ENCODE results near the gene ZNF219. TPM values are rescaled to one million over a fixed set of nuclear protein-coding genes. Genes with fewer than 3 reads are reported as not detected.

Gene ZNF219
- total RNA-seq, 1 donor from 2014 or later: 103 TPM

DNA sequence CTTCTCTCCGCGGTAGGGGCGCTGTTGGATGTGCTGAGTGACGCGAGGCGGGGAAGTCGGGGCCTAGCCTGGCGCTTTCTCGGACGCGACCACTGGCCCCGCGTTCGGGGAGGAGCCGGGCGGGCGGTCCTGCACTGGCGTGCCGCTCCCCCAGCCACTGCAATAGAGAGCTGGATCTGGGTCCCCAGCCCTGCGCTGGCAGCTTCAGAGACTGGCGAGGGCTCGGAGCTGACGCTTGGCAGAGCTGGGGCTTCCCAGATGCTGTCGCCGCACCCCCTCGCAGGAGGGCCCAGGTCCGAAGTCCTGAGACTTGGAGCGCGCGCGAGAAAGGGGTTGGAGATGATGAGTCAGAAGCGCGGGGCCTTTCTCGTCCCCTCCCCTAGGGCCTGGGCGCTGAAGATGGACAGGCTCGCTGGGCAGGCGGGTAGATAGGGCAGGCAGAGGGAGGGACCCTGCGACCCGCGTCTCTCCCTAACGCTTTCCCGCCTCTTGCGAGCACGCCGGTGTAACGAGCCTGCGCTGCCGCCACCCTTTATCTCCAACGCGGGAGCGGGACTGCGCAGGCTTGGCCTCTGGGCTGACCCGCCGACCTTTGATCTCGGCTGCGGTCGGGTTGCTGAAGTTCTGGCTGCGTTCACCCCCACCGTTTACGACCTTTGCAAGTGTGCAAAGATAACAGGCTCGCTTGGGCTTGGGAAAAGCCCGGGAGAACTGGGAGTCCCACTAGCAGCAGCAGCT is 5.4 kb upstream of the ZNF219 start:
- H3K27ac Mint-ChIP-seq (ENCODE audit: unreplicated experiment): peak overlapping the region; percentile 89
- H3K27me3 Mint-ChIP-seq (ENCODE audit: unreplicated experiment): peaks cover 8% of the 10 kb centered on the region
- H3K4me1 Mint-ChIP-seq (ENCODE audit: low read depth, unreplicated experiment): peaks cover 42% of the 10 kb centered on the region
- peak; percentile 64 for TF ChIP-seq CTCF (IDR thresholded peaks at IDR 0.05; ENCODE audit: partially characterized antibody, unreplicated experiment)
- peak; percentile 95 for DNase-seq
- peaks cover 2% of the 10 kb centered on the region for H3K36me3 Mint-ChIP-seq (ENCODE audit: unreplicated experiment)
- H3K4me3 Mint-ChIP-seq (ENCODE audit: unreplicated experiment): peak overlapping the region; percentile 98
- peaks cover 10% of the 10 kb centered on the region for H3K9me3 Mint-ChIP-seq (ENCODE audit: unreplicated experiment)

- Mint-ChIP-seq H3K27ac (ENCODE audit: unreplicated experiment) (peak overlapping the region; percentile 89), H3K4me1 (ENCODE audit: low read depth, unreplicated experiment) (peaks cover 43% of the 10 kb centered on the region), H3K27me3 (ENCODE audit: unreplicated experiment) (peaks cover 13% of the 10 kb centered on the region), H3K4me3 (ENCODE audit: unreplicated experiment) (peak overlapping the region; percentile 98), H3K9me3 (ENCODE audit: unreplicated experiment) (peaks cover 13% of the 10 kb centered on the region), H3K36me3 (ENCODE audit: unreplicated experiment) (peaks cover 3% of the 10 kb centered on the region)
- no peak for TF ChIP-seq CTCF (IDR thresholded peaks at IDR 0.05; ENCODE audit: partially characterized antibody, unreplicated experiment)
- no peak for DNase-seq
Observed at GRCh38 chr14:21103411-21103709, 4.9 kb upstream of the ZNF219 start.

GRCh38 chr14:21102521-21103410 is 4.3 kb upstream of the ZNF219 start:
- Mint-ChIP-seq H3K9me3 (ENCODE audit: unreplicated experiment) (peaks cover 13% of the 10 kb centered on the region), H3K4me3 (ENCODE audit: unreplicated experiment) (peak overlapping the region; percentile 98), H3K27ac (ENCODE audit: unreplicated experiment) (peak overlapping the region; percentile 89), H3K27me3 (ENCODE audit: unreplicated experiment) (peaks cover 13% of the 10 kb centered on the region), H3K4me1 (ENCODE audit: low read depth, unreplicated experiment) (peaks cover 43% of the 10 kb centered on the region), H3K36me3 (ENCODE audit: unreplicated experiment) (peaks cover 3% of the 10 kb centered on the region)
- DNase-seq: no peak
- TF ChIP-seq CTCF (IDR thresholded peaks at IDR 0.05; ENCODE audit: partially characterized antibody, unreplicated experiment): no peak

DNA sequence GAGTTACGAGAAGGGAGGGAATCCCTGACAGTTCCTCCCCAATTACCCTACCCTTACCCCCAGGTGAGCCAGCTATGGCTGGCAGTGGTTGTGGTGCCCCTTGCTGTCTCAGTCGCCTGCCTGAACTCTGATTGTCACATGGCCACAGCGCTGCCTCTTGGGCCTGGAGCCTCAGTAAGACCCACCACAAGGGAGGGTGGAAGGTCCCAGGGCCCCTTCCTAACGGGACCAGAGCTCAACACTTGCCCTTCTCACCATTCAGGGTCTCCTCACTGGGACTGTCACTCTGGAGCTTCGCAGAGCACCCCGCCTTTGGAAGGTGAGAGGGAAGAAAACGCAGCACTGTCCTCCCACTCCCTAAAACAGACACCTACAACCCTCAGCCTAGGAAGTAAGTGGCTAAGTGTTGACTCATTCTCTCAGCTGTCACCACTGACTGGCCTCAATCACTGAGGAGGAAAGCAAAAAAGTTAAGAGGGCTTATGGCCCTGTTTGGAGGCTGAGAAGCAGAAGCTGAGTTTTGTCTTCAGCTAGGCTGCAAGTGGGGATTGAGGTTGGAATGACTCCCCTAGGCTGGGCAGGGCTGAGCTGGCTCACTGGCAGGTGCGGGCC is 3.5 kb upstream of the ZNF219 start:
- peaks cover 43% of the 10 kb centered on the region for H3K4me1 Mint-ChIP-seq (ENCODE audit: low read depth, unreplicated experiment)
- H3K36me3 Mint-ChIP-seq (ENCODE audit: unreplicated experiment): peaks cover 3% of the 10 kb centered on the region
- peak overlapping the region; percentile 98 for H3K4me3 Mint-ChIP-seq (ENCODE audit: unreplicated experiment)
- peak overlapping the region; percentile 59 for H3K27ac Mint-ChIP-seq (ENCODE audit: unreplicated experiment)
- H3K27me3 Mint-ChIP-seq (ENCODE audit: unreplicated experiment): peaks cover 15% of the 10 kb centered on the region
- TF ChIP-seq CTCF (IDR thresholded peaks at IDR 0.05; ENCODE audit: partially characterized antibody, unreplicated experiment): no peak
- no peak for DNase-seq
- H3K9me3 Mint-ChIP-seq (ENCODE audit: unreplicated experiment): peaks cover 19% of the 10 kb centered on the region

All from glutamatergic neuron (in vitro differentiated cells).